Measurements from ENCODE around the gene UTP20.

DNA sequence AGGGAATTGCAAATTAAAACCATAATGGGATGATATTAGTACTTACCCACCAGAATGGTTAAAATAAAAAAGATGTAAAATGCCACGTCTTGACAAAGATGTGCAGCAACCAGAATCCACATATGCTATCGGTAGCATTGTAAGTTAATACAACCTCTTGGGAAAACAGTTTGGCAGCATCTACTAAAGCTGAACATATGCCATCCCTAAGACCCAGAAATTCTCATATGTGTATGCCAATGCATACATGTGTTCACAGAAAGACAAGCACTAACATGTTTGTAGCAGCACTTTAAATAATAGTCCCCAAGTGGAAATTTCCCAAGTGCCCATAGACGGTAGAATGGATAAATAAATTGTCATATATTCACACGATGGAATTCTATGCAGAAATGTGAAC, 41.6 kb upstream of the UTP20 start:
- TF ChIP-seq, protein P1, sequence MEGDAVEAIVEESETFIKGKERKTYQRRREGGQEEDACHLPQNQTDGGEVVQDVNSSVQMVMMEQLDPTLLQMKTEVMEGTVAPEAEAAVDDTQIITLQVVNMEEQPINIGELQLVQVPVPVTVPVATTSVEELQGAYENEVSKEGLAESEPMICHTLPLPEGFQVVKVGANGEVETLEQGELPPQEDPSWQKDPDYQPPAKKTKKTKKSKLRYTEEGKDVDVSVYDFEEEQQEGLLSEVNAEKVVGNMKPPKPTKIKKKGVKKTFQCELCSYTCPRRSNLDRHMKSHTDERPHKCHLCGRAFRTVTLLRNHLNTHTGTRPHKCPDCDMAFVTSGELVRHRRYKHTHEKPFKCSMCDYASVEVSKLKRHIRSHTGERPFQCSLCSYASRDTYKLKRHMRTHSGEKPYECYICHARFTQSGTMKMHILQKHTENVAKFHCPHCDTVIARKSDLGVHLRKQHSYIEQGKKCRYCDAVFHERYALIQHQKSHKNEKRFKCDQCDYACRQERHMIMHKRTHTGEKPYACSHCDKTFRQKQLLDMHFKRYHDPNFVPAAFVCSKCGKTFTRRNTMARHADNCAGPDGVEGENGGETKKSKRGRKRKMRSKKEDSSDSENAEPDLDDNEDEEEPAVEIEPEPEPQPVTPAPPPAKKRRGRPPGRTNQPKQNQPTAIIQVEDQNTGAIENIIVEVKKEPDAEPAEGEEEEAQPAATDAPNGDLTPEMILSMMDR (IDR thresholded peaks at IDR 0.05), result no peak
- no peak for TF ChIP-seq POLR2A (IDR thresholded peaks at IDR 0.05; ENCODE audit: low read length)
- TF ChIP-seq, protein P2, sequence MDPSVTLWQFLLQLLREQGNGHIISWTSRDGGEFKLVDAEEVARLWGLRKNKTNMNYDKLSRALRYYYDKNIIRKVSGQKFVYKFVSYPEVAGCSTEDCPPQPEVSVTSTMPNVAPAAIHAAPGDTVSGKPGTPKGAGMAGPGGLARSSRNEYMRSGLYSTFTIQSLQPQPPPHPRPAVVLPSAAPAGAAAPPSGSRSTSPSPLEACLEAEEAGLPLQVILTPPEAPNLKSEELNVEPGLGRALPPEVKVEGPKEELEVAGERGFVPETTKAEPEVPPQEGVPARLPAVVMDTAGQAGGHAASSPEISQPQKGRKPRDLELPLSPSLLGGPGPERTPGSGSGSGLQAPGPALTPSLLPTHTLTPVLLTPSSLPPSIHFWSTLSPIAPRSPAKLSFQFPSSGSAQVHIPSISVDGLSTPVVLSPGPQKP (IDR thresholded peaks at IDR 0.05; ENCODE audit: low read depth, low read length), result no peak
- no peak for TF ChIP-seq FOXS1 (CRISPR knock-in tag; IDR thresholded peaks at IDR 0.05)
- TF ChIP-seq, protein P3, sequence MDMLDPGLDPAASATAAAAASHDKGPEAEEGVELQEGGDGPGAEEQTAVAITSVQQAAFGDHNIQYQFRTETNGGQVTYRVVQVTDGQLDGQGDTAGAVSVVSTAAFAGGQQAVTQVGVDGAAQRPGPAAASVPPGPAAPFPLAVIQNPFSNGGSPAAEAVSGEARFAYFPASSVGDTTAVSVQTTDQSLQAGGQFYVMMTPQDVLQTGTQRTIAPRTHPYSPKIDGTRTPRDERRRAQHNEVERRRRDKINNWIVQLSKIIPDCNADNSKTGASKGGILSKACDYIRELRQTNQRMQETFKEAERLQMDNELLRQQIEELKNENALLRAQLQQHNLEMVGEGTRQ (IDR thresholded peaks at IDR 0.05), result no peak
- TF ChIP-seq SMC3 (IDR thresholded peaks at IDR 0.05), result no peak
- no peak for TF ChIP-seq CHD4 (IDR thresholded peaks at IDR 0.05; ENCODE audit: borderline replicate concordance)
- no peak for TF ChIP-seq KDM5A (IDR thresholded peaks at IDR 0.05)
- TF ChIP-seq MAFK (IDR thresholded peaks at IDR 0.05; ENCODE audit: partially characterized antibody), result no peak
- TF ChIP-seq, protein P4, sequence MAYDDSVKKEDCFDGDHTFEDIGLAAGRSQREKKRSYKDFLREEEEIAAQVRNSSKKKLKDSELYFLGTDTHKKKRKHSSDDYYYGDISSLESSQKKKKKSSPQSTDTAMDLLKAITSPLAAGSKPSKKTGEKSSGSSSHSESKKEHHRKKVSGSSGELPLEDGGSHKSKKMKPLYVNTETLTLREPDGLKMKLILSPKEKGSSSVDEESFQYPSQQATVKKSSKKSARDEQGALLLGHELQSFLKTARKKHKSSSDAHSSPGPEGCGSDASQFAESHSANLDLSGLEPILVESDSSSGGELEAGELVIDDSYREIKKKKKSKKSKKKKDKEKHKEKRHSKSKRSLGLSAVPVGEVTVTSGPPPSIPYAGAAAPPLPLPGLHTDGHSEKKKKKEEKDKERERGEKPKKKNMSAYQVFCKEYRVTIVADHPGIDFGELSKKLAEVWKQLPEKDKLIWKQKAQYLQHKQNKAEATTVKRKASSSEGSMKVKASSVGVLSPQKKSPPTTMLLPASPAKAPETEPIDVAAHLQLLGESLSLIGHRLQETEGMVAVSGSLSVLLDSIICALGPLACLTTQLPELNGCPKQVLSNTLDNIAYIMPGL (CRISPR knock-in tag; IDR thresholded peaks at IDR 0.05; ENCODE audit: borderline replicate concordance), result no peak
